ENCODE measurements around the gene ZBED1.
"Not testable (repeated sequence)": the region's sequence is repeated elsewhere in the genome, so short reads cannot be mapped to it uniquely, and the experiment has no call there.

The ZBED1 gene

DNA sequence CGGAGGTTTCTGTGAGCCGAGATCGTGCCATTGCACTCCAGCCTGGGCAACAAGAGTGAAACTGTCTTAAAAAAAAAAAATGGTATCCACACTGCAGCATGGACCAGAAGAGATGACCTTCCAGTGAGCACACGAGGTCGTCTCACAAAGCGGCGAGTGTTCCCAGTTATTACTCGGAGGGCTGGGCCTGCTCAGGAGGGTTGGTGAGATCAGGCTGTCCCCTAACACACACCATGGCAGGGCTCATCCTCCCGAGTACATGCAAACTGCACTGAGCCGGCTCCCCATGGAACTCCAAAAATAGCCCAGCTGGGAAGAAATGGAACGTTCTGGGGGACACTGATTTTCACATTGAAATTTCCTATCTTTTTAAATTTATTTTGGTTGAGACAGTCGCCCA, 19.2 kb downstream of the ZBED1 start:
- not testable (repeated sequence) for H3K4me3 Mint-ChIP-seq; DNase-seq; H3K4me1 Mint-ChIP-seq (ENCODE audit: low read depth); H3K9me3 Mint-ChIP-seq; H3K27ac Mint-ChIP-seq; H3K27me3 Mint-ChIP-seq
- H3K36me3 Mint-ChIP-seq (ENCODE audit: low read depth): peaks cover 35% of the 10 kb centered on the region

DNA sequence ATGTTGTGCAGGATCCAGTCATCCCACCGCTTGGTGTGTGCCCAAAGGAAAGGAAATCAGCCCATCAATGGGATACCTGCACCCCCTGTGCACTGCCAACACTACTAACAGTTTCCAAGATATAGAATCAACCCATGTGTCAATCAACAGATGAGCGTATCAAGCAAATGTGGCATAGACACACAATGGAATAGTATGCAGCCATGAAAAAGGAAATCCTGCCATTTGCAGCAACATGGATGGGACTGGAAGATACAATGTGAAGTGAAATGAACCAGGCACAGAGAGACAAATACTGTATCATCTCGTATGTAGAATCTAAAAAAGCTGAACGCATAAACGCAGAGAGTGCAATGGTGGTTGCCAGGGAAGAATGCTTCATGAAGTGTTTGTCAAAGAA, 20.8 kb downstream of the ZBED1 start:
- not testable (repeated sequence) for H3K27ac Mint-ChIP-seq, H3K4me3 Mint-ChIP-seq

GRCh38 chrX:2479420-2479780, 21.4 kb downstream of the ZBED1 start:
- H3K4me1 Mint-ChIP-seq (ENCODE audit: low read depth): peaks cover 5% of the 10 kb centered on the region
- peaks cover 29% of the 10 kb centered on the region for H3K36me3 Mint-ChIP-seq (ENCODE audit: low read depth)
- no peaks in the 10 kb centered on the region for H3K27me3 Mint-ChIP-seq
- no peak for DNase-seq
- no peak overlapping the region for H3K27ac Mint-ChIP-seq
- no peak overlapping the region for H3K4me3 Mint-ChIP-seq
- peaks cover 7% of the 10 kb centered on the region for H3K9me3 Mint-ChIP-seq

More for the DNA sequence above, 20.8 kb downstream of the ZBED1 start:
- DNase-seq; H3K9me3 Mint-ChIP-seq; H3K27me3 Mint-ChIP-seq; H3K4me1 Mint-ChIP-seq (ENCODE audit: low read depth): not testable (repeated sequence)
- H3K36me3 Mint-ChIP-seq (ENCODE audit: low read depth): peaks cover 31% of the 10 kb centered on the region

DNA sequence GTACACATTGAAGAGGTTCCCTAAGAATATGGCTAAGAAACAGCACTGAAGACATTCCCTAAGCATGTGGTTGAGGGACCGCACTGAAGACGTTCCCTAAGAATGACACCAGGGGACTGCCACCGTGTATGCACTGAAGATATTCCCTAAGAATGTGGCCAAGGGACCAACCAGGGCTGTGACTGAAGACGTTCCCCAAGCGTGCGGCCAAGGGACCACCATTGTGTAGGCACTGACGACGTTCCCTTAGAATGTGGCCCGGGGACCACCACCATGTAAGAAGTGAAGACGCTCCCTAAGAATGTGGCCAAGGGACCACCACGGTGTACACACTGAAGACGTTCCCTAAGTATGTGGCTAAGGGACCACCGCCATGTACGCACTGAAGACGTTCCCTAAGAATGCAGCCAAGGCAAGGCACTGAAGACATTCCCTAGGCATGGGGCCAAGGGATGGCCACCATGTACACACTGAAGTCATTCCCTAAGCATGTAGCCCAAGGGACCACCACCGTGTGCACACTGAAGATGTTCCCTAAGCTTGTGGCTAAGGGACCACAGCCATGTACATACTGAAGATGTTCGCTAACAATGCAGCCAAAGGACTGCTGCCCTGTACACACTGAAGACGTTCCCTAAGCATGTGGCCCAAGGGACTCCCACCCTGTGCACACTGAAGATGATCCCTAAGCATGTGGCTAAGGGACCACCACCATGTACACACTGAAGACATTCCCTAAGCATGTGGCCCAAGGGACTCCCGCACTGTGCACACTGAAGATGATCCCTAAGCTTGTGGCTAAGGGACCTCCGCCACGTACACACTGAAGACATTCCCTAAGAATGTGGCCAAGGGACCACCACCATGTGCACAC, 22.0 kb downstream of the ZBED1 start:
- DNase-seq: no peak

GRCh38 chrX:2477313-2477712, 23.5 kb downstream of the ZBED1 start:
- H3K4me1 Mint-ChIP-seq (ENCODE audit: low read depth); H3K4me3 Mint-ChIP-seq; H3K9me3 Mint-ChIP-seq; H3K27ac Mint-ChIP-seq; H3K27me3 Mint-ChIP-seq; DNase-seq: not testable (repeated sequence)
- peaks cover 22% of the 10 kb centered on the region for H3K36me3 Mint-ChIP-seq (ENCODE audit: low read depth)

More for the DNA sequence above, 22.0 kb downstream of the ZBED1 start:
- Mint-ChIP-seq H3K27ac (no peak overlapping the region), H3K4me1 (ENCODE audit: low read depth) (peaks cover 5% of the 10 kb centered on the region), H3K36me3 (ENCODE audit: low read depth) (peaks cover 25% of the 10 kb centered on the region), H3K4me3 (no peak overlapping the region), H3K27me3 (no peaks in the 10 kb centered on the region), H3K9me3 (peaks cover 7% of the 10 kb centered on the region)

GRCh38 chrX:2474963-2475726, 25.6 kb downstream of the ZBED1 start:
- Mint-ChIP-seq H3K27ac (no peak overlapping the region), H3K9me3 (peaks cover 6% of the 10 kb centered on the region), H3K27me3 (no peaks in the 10 kb centered on the region), H3K36me3 (ENCODE audit: low read depth) (peaks cover 20% of the 10 kb centered on the region), H3K4me1 (ENCODE audit: low read depth) (peaks cover 5% of the 10 kb centered on the region), H3K4me3 (no peak overlapping the region)
- no peak for DNase-seq

GRCh38 chrX:2474280-2474962, 26.4 kb downstream of the ZBED1 start:
- Mint-ChIP-seq H3K4me3 (no peak overlapping the region), H3K36me3 (ENCODE audit: low read depth) (peaks cover 19% of the 10 kb centered on the region), H3K27ac (no peak overlapping the region), H3K27me3 (no peaks in the 10 kb centered on the region), H3K4me1 (ENCODE audit: low read depth) (peaks cover 5% of the 10 kb centered on the region), H3K9me3 (peaks cover 5% of the 10 kb centered on the region)
- DNase-seq: no peak

DNA sequence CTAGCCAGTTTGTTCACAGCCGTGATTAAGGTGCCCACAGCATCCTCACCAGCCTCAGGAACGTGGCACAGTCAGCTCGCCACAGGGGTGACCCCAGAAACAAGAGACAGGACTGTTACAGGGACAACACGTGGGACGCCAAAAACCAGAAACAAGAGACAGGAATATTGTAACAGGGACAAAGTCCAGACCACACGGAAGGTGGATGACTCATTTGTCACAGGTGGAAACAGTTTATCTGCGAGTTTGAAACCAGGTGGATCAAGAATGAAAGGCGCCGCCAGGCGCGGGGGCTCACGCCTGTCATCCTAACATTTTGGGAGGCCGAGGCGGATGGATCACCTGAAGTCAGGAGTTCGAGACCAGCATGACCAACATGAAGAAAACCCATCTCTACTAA, 27.7 kb downstream of the ZBED1 start:
- H3K27ac Mint-ChIP-seq: not testable (repeated sequence)

GRCh38 chrX:2471641-2472040, 29.1 kb downstream of the ZBED1 start:
- Mint-ChIP-seq H3K4me3 (no peak overlapping the region), H3K36me3 (ENCODE audit: low read depth) (peaks cover 16% of the 10 kb centered on the region), H3K27ac (no peak overlapping the region), H3K9me3 (peaks cover 5% of the 10 kb centered on the region), H3K27me3 (no peaks in the 10 kb centered on the region), H3K4me1 (ENCODE audit: low read depth) (peaks cover 2% of the 10 kb centered on the region)
- DNase-seq: no peak

More for the DNA sequence above, 27.7 kb downstream of the ZBED1 start:
- not testable (repeated sequence) for H3K4me1 Mint-ChIP-seq (ENCODE audit: low read depth); H3K9me3 Mint-ChIP-seq; H3K27me3 Mint-ChIP-seq; H3K4me3 Mint-ChIP-seq; DNase-seq
- peaks cover 20% of the 10 kb centered on the region for H3K36me3 Mint-ChIP-seq (ENCODE audit: low read depth)

- not testable (repeated sequence) for H3K4me1 Mint-ChIP-seq (ENCODE audit: low read depth); H3K9me3 Mint-ChIP-seq; H3K27me3 Mint-ChIP-seq
These were observed 29.6 kb downstream of the ZBED1 start for GRCh38 chrX:2471126-2471525.

DNA sequence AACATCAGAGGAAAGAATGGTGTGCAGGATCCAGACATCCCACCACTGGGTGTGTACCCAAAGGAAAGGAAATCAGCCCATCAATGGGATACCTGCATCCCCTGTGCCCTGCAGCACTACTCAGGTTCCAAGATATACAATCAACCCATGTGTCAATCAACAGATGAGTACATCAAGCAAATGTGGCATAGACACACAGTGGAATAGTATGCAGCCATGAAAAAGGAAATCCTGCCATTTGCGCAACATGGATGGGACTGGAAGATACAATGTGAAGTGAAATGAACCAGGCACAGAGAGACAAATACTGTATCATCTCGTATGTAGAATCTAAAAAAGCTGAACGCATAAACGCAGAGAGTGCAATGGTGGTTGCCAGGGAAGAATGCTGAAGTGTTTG, 30.9 kb downstream of the ZBED1 start:
- not testable (repeated sequence) for H3K4me3 Mint-ChIP-seq; H3K9me3 Mint-ChIP-seq; DNase-seq; H3K27ac Mint-ChIP-seq; H3K4me1 Mint-ChIP-seq (ENCODE audit: low read depth); H3K27me3 Mint-ChIP-seq
- peaks cover 12% of the 10 kb centered on the region for H3K36me3 Mint-ChIP-seq (ENCODE audit: low read depth)

More at GRCh38 chrX:2471126-2471525, 29.6 kb downstream of the ZBED1 start:
- H3K36me3 Mint-ChIP-seq (ENCODE audit: low read depth): peaks cover 16% of the 10 kb centered on the region
- not testable (repeated sequence) for H3K27ac Mint-ChIP-seq, DNase-seq, H3K4me3 Mint-ChIP-seq

- Mint-ChIP-seq H3K27ac (no peak overlapping the region), H3K4me1 (ENCODE audit: low read depth) (peaks cover 5% of the 10 kb centered on the region), H3K9me3 (peaks cover 5% of the 10 kb centered on the region), H3K27me3 (no peaks in the 10 kb centered on the region), H3K4me3 (no peak overlapping the region), H3K36me3 (ENCODE audit: low read depth) (peaks cover 12% of the 10 kb centered on the region)
- DNase-seq: no peak
These were observed 31.5 kb downstream of the ZBED1 start for GRCh38 chrX:2469196-2469685.

DNA sequence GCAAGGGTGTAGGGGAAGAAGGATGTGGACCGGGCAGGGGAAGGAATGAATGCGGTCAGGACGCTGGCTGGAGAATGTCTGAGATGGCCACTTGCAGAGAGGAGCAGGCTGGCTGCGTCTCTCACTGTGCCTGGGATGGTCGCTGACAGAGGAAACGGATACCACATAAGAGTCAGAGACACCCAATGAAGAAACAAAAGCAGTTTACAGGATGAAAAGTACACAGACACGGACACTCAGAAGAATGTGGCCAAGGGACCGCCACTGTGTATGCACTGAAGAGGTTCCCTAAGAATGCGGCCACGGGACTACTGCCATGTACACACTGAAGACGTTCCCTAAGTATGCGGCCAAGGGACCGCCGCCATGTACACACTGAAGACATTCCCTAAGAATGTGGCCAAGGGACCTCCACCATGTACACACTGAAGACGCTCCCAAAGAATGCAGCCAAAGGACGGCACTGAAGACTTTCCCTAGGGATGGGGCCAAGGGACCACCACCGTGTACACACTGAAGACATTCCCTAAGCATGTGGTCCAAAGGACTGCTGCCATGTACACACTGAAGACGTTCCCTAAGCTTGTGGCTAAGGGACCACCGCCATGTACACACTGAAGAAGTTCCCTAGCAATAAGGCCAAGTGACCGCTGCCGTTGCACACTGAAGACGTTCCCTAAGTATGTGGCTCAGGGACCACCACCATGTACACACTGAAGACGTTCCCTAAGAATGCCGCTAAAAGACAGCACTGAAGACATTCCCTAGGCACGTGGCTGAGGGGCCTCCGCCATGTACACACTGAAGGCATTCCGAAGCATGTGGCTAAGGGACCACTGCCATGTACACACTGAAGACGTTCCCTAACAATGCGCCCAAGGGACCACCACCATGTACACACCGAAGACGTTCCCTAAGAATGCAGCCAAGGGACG, 32.2 kb downstream of the ZBED1 start:
- no peak for DNase-seq
- H3K27ac Mint-ChIP-seq: no peak overlapping the region
- H3K27me3 Mint-ChIP-seq: no peaks in the 10 kb centered on the region
- peaks cover 6% of the 10 kb centered on the region for H3K4me1 Mint-ChIP-seq (ENCODE audit: low read depth)
- peaks cover 12% of the 10 kb centered on the region for H3K36me3 Mint-ChIP-seq (ENCODE audit: low read depth)
- H3K9me3 Mint-ChIP-seq: peaks cover 5% of the 10 kb centered on the region
- H3K4me3 Mint-ChIP-seq: no peak overlapping the region
